ENCODE data around the gene POLH.
A peak's percentile ranks its signal among the peaks of the same experiment; 100 is the strongest.

The POLH gene

GRCh38 chr6:43623880-43624785, 48.1 kb downstream of the POLH start:
- no peak overlapping the region for H3K4me3 ChIP-seq (ENCODE audit: control insufficient read depth, low read depth, low read length)
- TF ChIP-seq CTCF (IDR thresholded peaks at IDR 0.05; ENCODE audit: control insufficient read depth, insufficient read depth, low read depth, low read length, missing control alignments) = no peak
- no peak for DNase-seq (ENCODE audit: low read depth)

- no peak for DNase-seq (ENCODE audit: low read depth)
- TF ChIP-seq CTCF (IDR thresholded peaks at IDR 0.05; ENCODE audit: control insufficient read depth, insufficient read depth, low read depth, low read length, missing control alignments) = no peak
- H3K4me3 ChIP-seq (ENCODE audit: control insufficient read depth, low read depth, low read length) = no peak overlapping the region
These were observed 48.9 kb downstream of the POLH start for GRCh38 chr6:43624786-43625288.

GRCh38 chr6:43625393-43625992, 49.5 kb downstream of the POLH start:
- no peak for TF ChIP-seq CTCF (IDR thresholded peaks at IDR 0.05; ENCODE audit: control insufficient read depth, insufficient read depth, low read depth, low read length, missing control alignments)
- no peak overlapping the region for H3K4me3 ChIP-seq (ENCODE audit: control insufficient read depth, low read depth, low read length)
- DNase-seq (ENCODE audit: low read depth) = no peak

GRCh38 chr6:43627008-43627825, 51.2 kb downstream of the POLH start:
- no peak for TF ChIP-seq CTCF (IDR thresholded peaks at IDR 0.05; ENCODE audit: control insufficient read depth, insufficient read depth, low read depth, low read length, missing control alignments)
- H3K4me3 ChIP-seq (ENCODE audit: control insufficient read depth, low read depth, low read length) = peak overlapping the region; percentile 85
- DNase-seq (ENCODE audit: low read depth) = peak; percentile 96

GRCh38 chr6:43628393-43629103, 52.6 kb downstream of the POLH start:
- no peak for TF ChIP-seq CTCF (IDR thresholded peaks at IDR 0.05; ENCODE audit: control insufficient read depth, insufficient read depth, low read depth, low read length, missing control alignments)
- DNase-seq (ENCODE audit: low read depth) = no peak
- peak overlapping the region; percentile 85 for H3K4me3 ChIP-seq (ENCODE audit: control insufficient read depth, low read depth, low read length)

- DNase-seq (ENCODE audit: low read depth) = peak; percentile 96
- TF ChIP-seq CTCF (IDR thresholded peaks at IDR 0.05; ENCODE audit: control insufficient read depth, insufficient read depth, low read depth, low read length, missing control alignments) = no peak
- H3K4me3 ChIP-seq (ENCODE audit: control insufficient read depth, low read depth, low read length) = peak within 1 kb of the TSS; percentile 85
These were observed 53.1 kb downstream of the POLH start, which contains the start of gene GTPBP2 for GRCh38 chr6:43629104-43629504. Gene GTPBP2, minus strand, starts transcription at chr6:43629264. Its CDS starts 102 bp downstream, at chr6:43629162.

Data from AG09309 (cell line).